Panc1 (cell line): ENCODE results near the gene TRIM5. TPM values are rescaled to one million over a fixed set of nuclear protein-coding genes. Genes with fewer than 3 reads are reported as not detected.

Experiments
- ATAC-seq: fragments of 200-7000 bp; cut with Tn5 transposase; 2 replicates; pipeline ENCODE4 v1.9.1; 2020; ENCODE audit warnings: mild to moderate bottlenecking, moderate library complexity
- BruUV-seq: library from RNA; stranded (reverse); fragments of 400-500 nt; replicated peaks from 2 replicates; lab custom pipeline; 2021; lab: Mats Ljungman, UMichigan
- CTCF ChIA-PET: fragments of 300-600 bp; sonication (Branson Sonifier 250); formaldehyde crosslinking; loops from one replicate; lab custom pipeline; 2022; ENCODE audit warnings: antibody characterized with exemption; lab: Charles Lee
- POLR2A ChIA-PET: fragments of 300-600 bp; sonication (Branson Sonifier 250); formaldehyde crosslinking; loops from one replicate; lab custom pipeline; 2022; ENCODE audit warnings: antibody characterized with exemption; lab: Charles Lee
- DNase-seq: peaks from one replicate; pipeline ENCODE4 v3.0.0-alpha.2; 2010; ENCODE audit warnings: low read depth, low spot score
- H3K27ac ChIP-seq: 2 replicates; pipeline ENCODE4 v1.5.1; 2011; ENCODE audit warnings: mild to moderate bottlenecking, low read length, inconsistent platforms
- H3K27me3 ChIP-seq: fragments of 200-500 bp; sonication (Bioruptor generic); 2 replicates; pipeline ENCODE4 v1.6.0; 2014; ENCODE audit warnings: low read length, inconsistent platforms; ENCODE audit not compliant: control insufficient read depth, insufficient read depth
- H3K36me3 ChIP-seq: fragments of 200-500 bp; sonication (Bioruptor generic); 2 replicates; pipeline ENCODE4 v1.5.1; 2014; ENCODE audit warnings: inconsistent platforms, mild to moderate bottlenecking, low read length, moderate library complexity; ENCODE audit not compliant: control insufficient read depth, insufficient read depth
- H3K4me1 ChIP-seq: 2 replicates; pipeline ENCODE4 v1.5.1; 2011; ENCODE audit warnings: inconsistent platforms, mild to moderate bottlenecking, low read length, moderate library complexity; ENCODE audit not compliant: control insufficient read depth, insufficient read depth
- H3K4me3 ChIP-seq, 2 experiments: 2 replicates each; pipeline ENCODE4 v1.5.1; 2011 to 2012; ENCODE audit warnings: low read depth in 2 of 2, low read length in 2 of 2, mild to moderate bottlenecking in 2 of 2, inconsistent platforms in 1 of 2, moderate library complexity in 1 of 2
- H3K9me3 ChIP-seq: fragments of 200-500 bp; sonication (Bioruptor generic); 2 replicates; pipeline ENCODE4 v1.5.1; 2014; ENCODE audit warnings: low read depth, mild to moderate bottlenecking, inconsistent platforms, low read length, moderate library complexity; ENCODE audit not compliant: control insufficient read depth, insufficient read depth
- CTCF ChIP-seq: fragments of 450-650 bp; IDR thresholded peaks from 2 replicates; pipeline ENCODE4 v1.5.1; 2017; ENCODE audit warnings: mild to moderate bottlenecking
- POLR2AphosphoS5 ChIP-seq: IDR thresholded peaks from 2 replicates; pipeline ENCODE4 v1.6.1; 2012; ENCODE audit warnings: mild to moderate bottlenecking, low read depth, low read length, moderate library complexity
- REST ChIP-seq, 2 experiments: IDR thresholded peaks; 2 replicates each; pipeline ENCODE4 v1.6.1; 2011 to 2012; ENCODE audit warnings: low read depth in 2 of 2, control low read depth in 1 of 2, low read length in 1 of 2, mild to moderate bottlenecking in 1 of 2, moderate library complexity in 1 of 2; ENCODE audit not compliant: insufficient read depth in 1 of 2
- SIN3A ChIP-seq: IDR thresholded peaks from 2 replicates; pipeline ENCODE4 v1.6.1; 2012; ENCODE audit warnings: low read depth, mild to moderate bottlenecking, low read length, moderate library complexity, borderline replicate concordance; ENCODE audit not compliant: insufficient read depth
- TCF7L2 ChIP-seq: IDR thresholded peaks from 2 replicates; pipeline ENCODE4 v1.6.1; 2011; ENCODE audit warnings: mild to moderate bottlenecking, low read depth, low read length, inconsistent platforms
- in situ Hi-C: cut with HindIII; loops from 2 replicates; pipeline ENCODE4 v1.10.0; 2016; ENCODE audit warnings: low sequenced_read_pairs, low pct_unique_long_range_greater_than_20kb
- intact Hi-C: fragments of 100-400 bp; cut with micrococcal nuclease; formaldehyde crosslinking; loops from one replicate; pipeline ENCODE4 v1.10.0; 2022; ENCODE audit not compliant: unreplicated experiment
- total RNA-seq: library from RNA; stranded (reverse); gene quantifications from one replicate; pipeline ENCODE4 v1.2.1, GENCODE V29; 2021; ENCODE audit not compliant: unreplicated experiment

TRIM5 gene
- total RNA-seq, 1 experiment from 2014 or later: 56.1 TPM

DNA sequence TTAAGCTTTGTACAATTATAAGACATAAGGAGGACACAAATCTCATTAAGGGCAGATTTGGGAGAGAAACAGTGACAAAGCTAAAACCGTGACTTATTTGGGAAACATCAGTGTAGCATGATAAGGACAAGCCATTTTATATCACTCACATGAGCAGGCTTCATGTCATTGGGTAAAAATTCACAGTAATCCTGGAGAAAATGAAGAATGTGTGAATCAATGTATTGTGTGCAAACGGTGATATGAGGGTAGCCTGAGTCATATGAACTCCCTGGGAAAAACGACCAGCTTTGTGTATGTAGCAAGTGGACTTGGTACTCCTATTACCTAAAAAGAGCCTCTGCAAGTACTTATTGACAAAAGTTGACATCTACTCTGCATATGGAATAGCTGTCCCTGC, 66.1 kb downstream of the TRIM5 start:
- in situ Hi-C loops: no loop called here
- Histone ChIP-seq H3K4me1 (peaks cover 11% of the 10 kb centered on the region), H3K4me3 (no peak overlapping the region), H3K36me3 (no peaks in the 10 kb centered on the region), H3K9me3 (no peaks in the 10 kb centered on the region), H3K27me3 (no peaks in the 10 kb centered on the region), H3K27ac (no peak overlapping the region)
- no TSS peak for BruUV-seq
- TF ChIP-seq SIN3A: no peak
- no peak for TF ChIP-seq CTCF
- TF ChIP-seq TCF7L2: no peak
- no peak for TF ChIP-seq REST (IDR thresholded peaks at IDR 0.05; ENCODE audit: insufficient read depth in 1 of 2, low read depth in 2 of 2, low read length in 1 of 2)
- no peak for TF ChIP-seq POLR2AphosphoS5
- ATAC-seq (no peak), DNase-seq (no peak)
- ChIA-PET CTCF (no interaction called here), POLR2A (no interaction called here)
- intact Hi-C loops: no loop called here

Other genes with a start within 250 kb of the TRIM5 start
- gene OR51I1, start 243.6 kb downstream of the TRIM5 start, total RNA-seq: not detected
- not detected for gene OR51I2, start 235.8 kb downstream of the TRIM5 start, total RNA-seq
- not detected for gene OR52D1, start 196.4 kb downstream of the TRIM5 start, total RNA-seq
- not detected for gene UBQLN3, start 175.1 kb downstream of the TRIM5 start, total RNA-seq
- 0.72 TPM for gene UBQLNL, start 168.4 kb downstream of the TRIM5 start, total RNA-seq
- gene OR52H1, start 136.5 kb downstream of the TRIM5 start, total RNA-seq: 0.15 TPM
- not detected for gene OR52B6, start 104.2 kb downstream of the TRIM5 start, total RNA-seq
- gene TRIM6, start 88.4 kb downstream of the TRIM5 start, total RNA-seq: 53.8 TPM
- 1.5 TPM for gene TRIM34, start 60.1 kb downstream of the TRIM5 start, total RNA-seq
- gene TRIM22, start 4.7 kb upstream of the TRIM5 start, total RNA-seq: 1.4 TPM
- gene OR56B1, start 51.4 kb upstream of the TRIM5 start, total RNA-seq: not detected
- gene OR52N4, start 69.2 kb upstream of the TRIM5 start, total RNA-seq: not detected
- gene OR52N5, start 98.3 kb upstream of the TRIM5 start, total RNA-seq: not detected
- gene OR52N1, start 106.2 kb upstream of the TRIM5 start, total RNA-seq: not detected
- not detected for gene OR52N2, start 123.8 kb upstream of the TRIM5 start, total RNA-seq
- gene OR52E6, start 156.8 kb upstream of the TRIM5 start, total RNA-seq: not detected
- not detected for gene OR52E8, start 172.6 kb upstream of the TRIM5 start, total RNA-seq
- gene OR52E4, start 195.6 kb upstream of the TRIM5 start, total RNA-seq: not detected
- not detected for gene OR52E5, start 208.1 kb upstream of the TRIM5 start, total RNA-seq